ENCODE measurements around the gene PIH1D2.
A peak's percentile ranks its signal among the peaks of the same experiment; 100 is the strongest.

DNA sequence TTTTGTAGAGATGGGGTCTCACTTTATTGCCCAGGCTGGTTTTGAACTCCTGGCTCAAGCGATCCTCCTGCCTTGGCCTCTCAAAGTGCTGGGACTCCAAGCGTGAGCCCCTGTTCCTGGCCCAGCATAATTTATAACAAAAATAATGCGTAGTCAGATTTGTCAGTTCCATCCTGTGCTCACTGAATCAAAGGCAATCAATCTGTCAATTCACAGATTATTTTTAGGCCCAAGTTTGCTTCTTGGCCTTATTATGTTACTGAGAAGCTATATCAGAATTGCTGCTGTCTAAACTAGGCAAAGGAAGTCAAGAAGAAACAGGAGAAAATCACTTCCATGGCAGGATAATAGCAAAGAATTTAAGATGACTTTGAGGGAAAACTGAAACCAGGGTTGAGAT is 39.9 kb downstream of the PIH1D2 start:
- TF ChIP-seq, protein P1, sequence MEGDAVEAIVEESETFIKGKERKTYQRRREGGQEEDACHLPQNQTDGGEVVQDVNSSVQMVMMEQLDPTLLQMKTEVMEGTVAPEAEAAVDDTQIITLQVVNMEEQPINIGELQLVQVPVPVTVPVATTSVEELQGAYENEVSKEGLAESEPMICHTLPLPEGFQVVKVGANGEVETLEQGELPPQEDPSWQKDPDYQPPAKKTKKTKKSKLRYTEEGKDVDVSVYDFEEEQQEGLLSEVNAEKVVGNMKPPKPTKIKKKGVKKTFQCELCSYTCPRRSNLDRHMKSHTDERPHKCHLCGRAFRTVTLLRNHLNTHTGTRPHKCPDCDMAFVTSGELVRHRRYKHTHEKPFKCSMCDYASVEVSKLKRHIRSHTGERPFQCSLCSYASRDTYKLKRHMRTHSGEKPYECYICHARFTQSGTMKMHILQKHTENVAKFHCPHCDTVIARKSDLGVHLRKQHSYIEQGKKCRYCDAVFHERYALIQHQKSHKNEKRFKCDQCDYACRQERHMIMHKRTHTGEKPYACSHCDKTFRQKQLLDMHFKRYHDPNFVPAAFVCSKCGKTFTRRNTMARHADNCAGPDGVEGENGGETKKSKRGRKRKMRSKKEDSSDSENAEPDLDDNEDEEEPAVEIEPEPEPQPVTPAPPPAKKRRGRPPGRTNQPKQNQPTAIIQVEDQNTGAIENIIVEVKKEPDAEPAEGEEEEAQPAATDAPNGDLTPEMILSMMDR (IDR thresholded peaks at IDR 0.05; ENCODE audit: poor library complexity, severe bottlenecking) = no peak
- TF ChIP-seq EP300 (conservative IDR thresholded peaks at IDR 0.05; ENCODE audit: poor library complexity, severe bottlenecking) (peak; percentile 33), POLR2AphosphoS5 (IDR thresholded peaks at IDR 0.05) (peak; percentile 24), SMC3 (conservative IDR thresholded peaks at IDR 0.05; ENCODE audit: poor library complexity) (no peak), TAF1 (IDR thresholded peaks at IDR 0.05; ENCODE audit: low read depth) (no peak), RAD21 (conservative IDR thresholded peaks at IDR 0.05) (no peak), EZH2 (IDR thresholded peaks at IDR 0.05; ENCODE audit: borderline replicate concordance, insufficient read depth, low read length, poor library complexity, severe bottlenecking) (no peak)
